ENCODE data around the gene SLC22A8.

GRCh38 chr11:63023841-63024648 lies 8.4 kb upstream of the SLC22A8 start:
- TF ChIP-seq CTCF (IDR thresholded peaks at IDR 0.05) (peak; percentile 99 to 100 (median 100)), POLR2A (IDR thresholded peaks at IDR 0.05) (no peak), POLR2AphosphoS5 (IDR thresholded peaks at IDR 0.05) (peak; percentile 81)

All from prostate gland (tissue), 2 donors.